Hematopoietic multipotent progenitor cell treated with erythropoietin and hydrocortisone succinate and interleukin-3 and kit ligand, for 6 days (in vitro differentiated cells): ENCODE data around the gene ARMH3.
A peak's percentile ranks its signal among the peaks of the same experiment; 100 is the strongest.

Experiments used
- DNase-seq: peaks from one replicate; pipeline ENCODE4 v3.0.0-alpha.2; 2015

Gene ARMH3

GRCh38 chr10:101828766-101829551, 227.0 kb downstream of the ARMH3 start:
- DNase-seq = no peak

GRCh38 chr10:101827919-101828600, 227.9 kb downstream of the ARMH3 start:
- no peak for DNase-seq

GRCh38 chr10:101826852-101827434, 229.0 kb downstream of the ARMH3 start:
- DNase-seq = no peak

GRCh38 chr10:101824736-101825135, 231.2 kb downstream of the ARMH3 start:
- DNase-seq = peak; percentile 77

GRCh38 chr10:101818872-101819633, 236.9 kb downstream of the ARMH3 start:
- peak; percentile 17 for DNase-seq

- peak; percentile 99 for DNase-seq
These were observed 237.7 kb downstream of the ARMH3 start, which contains the start of gene OGA for GRCh38 chr10:101818119-101818871. TSS of gene OGA (minus strand) at chr10:101818444. CDS start at chr10:101818022, 422 bp downstream.

GRCh38 chr10:101817337-101818118, 238.4 kb downstream of the ARMH3 start:
- peak; percentile 99 for DNase-seq

GRCh38 chr10:101816913-101817336, 239.0 kb downstream of the ARMH3 start:
- DNase-seq = no peak

GRCh38 chr10:101816376-101816775, 239.6 kb downstream of the ARMH3 start:
- DNase-seq = peak; percentile 40

- DNase-seq = peak; percentile 34
These were observed 241.4 kb downstream of the ARMH3 start for GRCh38 chr10:101814466-101815071.

- peak; percentile 37 for DNase-seq
These were observed 243.4 kb downstream of the ARMH3 start for GRCh38 chr10:101812606-101813005.

- no peak for DNase-seq
These were observed 248.8 kb downstream of the ARMH3 start for GRCh38 chr10:101807158-101807557.

GRCh38 chr10:101803511-101803910, 252.5 kb downstream of the ARMH3 start:
- DNase-seq = no peak

GRCh38 chr10:101797403-101798059, 258.4 kb downstream of the ARMH3 start:
- peak; percentile 53 for DNase-seq
